ENCODE results near the gene ATOH1.

Gene ATOH1

DNA sequence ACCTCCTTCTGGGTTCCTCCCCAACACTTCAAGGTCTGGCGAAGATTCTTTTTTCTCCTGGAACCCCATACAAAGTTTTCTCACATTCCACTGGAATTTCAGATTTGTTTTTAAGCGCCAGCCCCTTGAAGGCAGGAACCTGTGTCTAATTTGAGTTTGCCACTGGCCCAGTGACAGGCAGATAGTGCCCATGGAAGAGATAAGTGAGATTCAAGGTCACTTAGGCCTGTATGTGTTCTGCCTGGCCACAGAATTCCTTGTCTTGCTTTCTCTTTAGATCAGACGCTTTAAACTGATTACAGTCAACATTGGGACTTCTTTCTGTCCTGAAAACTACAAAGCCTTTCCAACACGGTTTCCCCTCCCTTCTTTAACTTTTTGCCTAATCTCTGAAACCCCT, 11.2 kb downstream of the ATOH1 start:
- DNase-seq, result no peak

DNA sequence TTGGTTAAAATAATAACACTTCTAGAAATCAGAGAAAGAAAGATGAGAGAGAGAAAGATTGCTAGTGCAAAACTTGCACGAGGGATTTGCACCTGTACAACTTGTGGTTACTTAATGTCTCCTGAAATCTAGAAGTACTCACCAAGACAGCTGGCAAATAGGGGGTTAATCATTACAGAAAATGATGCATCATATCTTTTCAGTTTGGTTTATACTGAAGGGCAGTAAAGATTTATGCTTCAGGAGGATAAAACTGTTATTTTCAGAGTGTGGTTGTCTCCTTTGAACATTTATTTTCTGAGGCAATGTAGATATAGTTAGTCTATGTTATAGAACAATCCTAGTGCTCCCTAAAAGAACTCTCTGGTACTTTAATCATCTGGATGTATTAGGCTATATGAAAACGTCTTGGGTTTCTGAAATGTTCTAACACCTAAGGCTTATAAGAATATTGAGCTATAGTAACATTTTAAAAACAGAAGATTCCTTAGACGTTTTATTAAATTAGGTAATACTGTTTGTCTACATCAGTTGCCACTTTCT, 13.3 kb downstream of the ATOH1 start:
- no peak for DNase-seq

DNA sequence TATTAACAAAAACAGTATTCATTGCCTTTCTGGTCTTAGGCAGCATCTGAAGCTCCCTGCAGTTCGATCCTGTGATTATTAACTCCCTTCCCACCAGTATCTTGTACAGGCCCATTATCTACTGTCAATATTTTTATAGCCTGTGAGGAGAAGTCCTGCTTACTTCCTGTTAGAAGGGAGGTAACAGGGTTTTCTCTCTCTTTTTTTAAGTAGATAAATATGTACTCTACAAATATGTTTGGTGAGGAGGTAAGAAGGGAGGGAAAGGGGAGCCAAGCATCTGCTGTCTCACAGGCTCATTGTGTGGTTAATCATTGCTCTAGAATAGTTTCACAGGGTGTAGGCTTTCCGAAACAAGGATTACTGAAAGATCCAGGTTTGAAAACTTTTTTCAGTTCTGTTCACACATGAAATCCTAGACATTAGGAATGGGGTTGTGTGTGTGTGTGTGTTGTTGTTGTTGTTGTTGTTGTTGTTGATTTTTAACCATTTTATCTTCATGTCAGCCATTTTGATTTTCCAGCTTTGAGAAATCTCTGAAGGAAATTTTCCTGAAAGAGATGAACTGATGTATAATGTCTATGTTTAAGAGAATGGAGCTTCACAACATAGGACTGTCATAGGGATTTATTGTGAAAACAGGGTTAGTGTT, 14.2 kb downstream of the ATOH1 start:
- DNase-seq, result no peak

DNA sequence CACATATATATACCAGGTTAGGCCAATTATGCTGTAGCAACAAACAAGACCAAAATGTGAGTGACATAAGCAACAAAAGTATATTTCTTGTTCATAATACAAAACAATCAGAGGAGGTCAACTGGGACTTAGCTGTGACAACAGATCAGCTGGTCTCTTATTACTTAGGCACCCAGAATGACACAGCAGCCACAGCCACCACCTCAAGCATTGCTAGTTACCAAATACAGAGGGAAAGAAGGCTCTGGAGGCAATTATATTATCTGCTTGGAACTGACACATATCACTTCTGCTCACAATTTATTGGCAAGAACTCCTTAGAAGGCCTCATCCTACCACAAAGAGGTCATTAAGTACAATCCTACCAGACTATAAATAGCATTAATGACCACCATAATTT, 15.2 kb downstream of the ATOH1 start:
- DNase-seq, result no peak

DNA sequence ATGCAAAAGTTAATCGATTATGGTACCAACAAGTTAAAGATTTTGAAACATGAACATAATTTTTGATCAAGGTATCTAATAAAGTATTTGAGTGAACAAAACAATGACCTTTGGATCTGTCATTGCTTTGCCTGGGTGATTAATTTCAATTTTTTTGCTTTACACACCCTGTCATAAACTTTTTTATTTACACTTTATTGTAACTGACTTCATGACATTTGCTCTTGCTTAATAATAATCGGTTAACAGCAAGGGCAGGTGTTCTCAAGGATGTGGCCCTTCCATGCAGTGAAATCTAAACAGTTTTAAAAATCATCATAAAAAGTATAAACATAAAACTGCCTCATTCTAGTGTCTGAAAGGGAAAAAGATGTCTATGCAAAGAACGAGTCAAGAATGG, 24.1 kb downstream of the ATOH1 start:
- DNase-seq, result no peak

DNA sequence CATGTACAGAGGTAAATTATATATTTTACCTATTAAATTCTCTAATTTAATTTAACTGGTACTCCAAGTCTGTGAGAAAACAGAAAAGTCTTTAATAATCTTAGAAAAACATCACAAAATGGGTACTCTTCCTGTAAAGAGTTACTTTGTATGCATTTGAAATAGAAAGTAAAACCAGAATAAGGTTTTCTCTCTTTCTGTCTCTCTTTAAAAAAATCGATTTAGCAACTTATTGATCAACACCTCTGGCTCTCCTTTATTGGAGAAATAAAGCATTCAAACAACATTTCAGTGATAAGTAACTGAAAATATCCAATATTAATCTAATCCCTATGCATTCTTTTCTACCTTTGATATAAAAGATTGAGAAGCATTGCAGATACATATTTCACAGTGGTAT, 27.4 kb downstream of the ATOH1 start:
- DNase-seq, result no peak

DNA sequence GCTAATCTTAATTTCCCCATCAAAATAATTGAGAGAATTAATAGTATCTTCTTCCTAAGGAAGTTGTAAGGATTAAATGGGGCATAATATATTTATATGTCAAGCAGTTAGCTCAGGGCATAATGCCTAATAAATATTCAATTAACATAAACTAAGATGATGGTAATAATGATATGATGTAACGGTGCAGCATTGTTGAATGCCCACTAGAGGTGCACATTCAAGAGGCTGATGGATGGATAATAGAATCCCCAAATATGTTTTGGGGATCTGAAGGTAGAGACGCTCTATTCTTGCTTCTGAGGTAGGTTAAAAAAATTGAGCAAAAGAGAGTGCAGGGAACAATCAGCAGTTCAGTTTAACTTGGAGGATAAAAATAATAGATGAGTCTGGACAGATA, 37.1 kb downstream of the ATOH1 start:
- no peak for DNase-seq

DNA sequence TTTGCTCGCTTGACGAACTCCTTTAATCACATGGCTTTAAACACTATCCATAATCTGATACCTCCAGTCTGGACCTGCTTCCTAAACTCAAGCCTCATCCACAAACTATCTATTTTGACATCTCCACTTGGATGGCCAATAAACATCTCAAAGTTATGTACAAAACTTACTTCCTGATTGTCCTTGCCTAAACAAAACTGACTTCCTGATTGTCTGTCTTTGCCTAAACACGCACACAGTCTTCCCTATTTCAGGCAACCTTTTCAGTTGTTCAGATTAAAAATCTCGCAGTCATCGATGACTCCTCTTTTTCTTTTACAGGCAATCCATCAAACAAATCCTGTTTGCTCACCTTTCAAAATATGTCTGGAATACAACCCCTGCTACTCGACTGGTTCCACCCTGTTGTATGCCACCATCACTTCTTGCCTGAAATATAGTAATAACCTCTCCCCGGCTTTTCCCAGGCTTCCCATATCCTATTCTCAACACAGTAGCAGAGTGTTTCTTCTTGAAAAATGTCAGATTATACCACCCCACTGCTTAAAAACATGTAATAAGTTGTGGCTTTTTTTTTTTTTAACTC, 39.0 kb downstream of the ATOH1 start:
- DNase-seq, result no peak

DNA sequence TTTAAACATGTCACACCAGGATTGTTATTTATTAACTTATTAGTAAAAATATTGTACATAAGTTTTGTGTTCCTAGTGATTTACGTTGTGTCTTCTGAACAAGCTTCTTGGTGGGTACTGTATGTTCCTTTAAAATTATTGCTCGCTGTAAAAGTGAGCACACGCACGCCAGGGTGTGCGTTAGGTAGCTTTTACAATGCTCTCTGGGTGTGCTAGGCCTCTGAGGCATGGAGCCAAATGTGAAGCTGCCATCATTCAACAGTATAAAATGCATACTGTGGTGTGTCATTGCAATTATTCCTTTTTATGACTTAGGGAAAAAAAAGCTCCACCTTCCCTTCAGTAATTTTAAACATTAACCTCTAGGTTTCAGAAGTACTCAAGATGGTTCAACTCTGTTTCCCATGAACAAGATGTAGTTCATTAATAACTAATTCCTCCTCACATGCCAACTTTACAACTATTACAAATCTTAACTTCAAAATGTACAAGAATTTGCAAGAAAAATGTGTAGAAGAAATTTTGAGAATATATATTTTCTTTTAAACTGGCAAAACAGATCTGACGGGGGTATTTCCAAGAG, 42.4 kb downstream of the ATOH1 start:
- no peak for DNase-seq

DNA sequence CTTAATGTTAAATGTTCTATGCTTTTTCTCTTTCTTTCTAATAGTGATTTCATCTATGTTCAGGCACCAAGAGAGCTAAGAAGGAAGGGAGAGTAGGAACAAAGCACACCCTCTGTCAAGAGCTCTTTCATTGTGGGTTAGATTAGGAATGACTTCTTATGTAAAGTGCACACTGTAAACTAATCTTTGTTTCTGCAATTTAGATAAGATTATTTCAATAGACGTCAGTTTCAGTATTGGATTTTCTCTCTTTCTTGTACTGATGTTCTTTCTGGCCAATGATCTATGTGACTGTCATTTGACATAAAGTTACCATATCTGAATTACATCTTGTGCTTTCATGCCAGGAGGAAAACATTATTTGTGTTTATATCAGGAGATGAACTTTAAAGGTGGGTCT, 48.2 kb downstream of the ATOH1 start:
- DNase-seq, result no peak

DNA sequence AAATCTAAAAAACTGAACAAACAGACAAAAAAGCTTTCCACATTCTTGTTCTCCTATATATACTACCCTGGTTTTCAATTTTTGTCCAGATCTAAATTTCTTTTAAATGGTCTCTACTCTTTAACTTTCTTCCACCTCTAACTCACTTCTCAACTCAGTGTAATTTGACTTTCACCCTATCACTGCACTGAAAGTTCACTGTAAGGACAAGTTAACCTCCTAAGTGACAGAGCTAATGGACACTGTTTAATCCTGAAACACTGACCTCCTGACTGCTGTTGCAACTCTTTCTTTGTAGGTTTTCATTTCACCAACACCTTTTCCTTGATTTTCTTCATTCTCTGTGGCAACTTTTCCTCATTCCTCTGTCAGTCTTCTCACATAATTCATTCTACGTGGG, 50.0 kb downstream of the ATOH1 start:
- no peak for DNase-seq

DNA sequence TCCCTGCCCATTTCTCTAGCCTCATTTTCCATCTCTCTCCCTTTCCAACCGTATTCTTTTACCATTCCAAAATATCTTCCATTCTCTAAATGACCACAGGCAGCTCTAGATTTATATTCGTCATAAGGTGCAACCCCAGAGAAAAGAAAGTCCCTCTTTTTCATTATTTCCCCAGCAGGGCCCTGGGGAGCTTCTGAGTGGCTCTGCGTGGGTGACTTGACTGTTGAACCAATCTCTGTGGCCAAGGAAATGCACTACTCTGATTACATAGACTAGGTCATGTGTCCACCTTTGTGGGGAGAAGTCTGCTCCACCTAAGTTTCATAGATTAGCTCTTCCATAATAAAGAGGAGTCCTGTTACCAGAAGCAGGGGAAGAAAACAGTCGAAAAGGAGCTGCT, 51.4 kb downstream of the ATOH1 start:
- DNase-seq, result no peak

Data from NCI-H1105 treated with DMSO at 0.1 percent for 48 hours (cell line).